Smooth muscle cell (in vitro differentiated cells): ENCODE measurements around the gene FAM162A. TPM values are rescaled to one million over a fixed set of nuclear protein-coding genes. Genes with fewer than 3 reads are reported as not detected.

Source experiments
- DNase-seq: peaks from one replicate; lab custom pipeline; 2025; ENCODE audit not compliant: unreplicated experiment; lab: John Stamatoyannopoulos, UW
- H2AFZ ChIP-seq: fragments of 200-600 bp; sonication (generic); 2 replicates; pipeline ENCODE4 v1.6.0; 2016; ENCODE audit warnings: antibody characterized with exemption, low read depth, mild to moderate bottlenecking
- H3F3A ChIP-seq: fragments of 200-600 bp; sonication (generic); 2 replicates; pipeline ENCODE4 v1.6.0; 2017; ENCODE audit warnings: antibody characterized with exemption, low read depth
- H3K27ac ChIP-seq: fragments of 200-600 bp; sonication (generic); 2 replicates; pipeline ENCODE4 v1.5.1; 2016; ENCODE audit warnings: low read depth, mild to moderate bottlenecking
- H3K27me3 ChIP-seq: fragments of 200-600 bp; sonication (generic); 2 replicates; pipeline ENCODE4 v1.6.1; 2016; ENCODE audit warnings: low read depth, mild to moderate bottlenecking
- H3K36me3 ChIP-seq: fragments of 200-600 bp; sonication (generic); 2 replicates; pipeline ENCODE4 v1.5.1; 2016; ENCODE audit warnings: low read depth
- H3K4me1 ChIP-seq: fragments of 200-600 bp; sonication (generic); 2 replicates; pipeline ENCODE4 v1.5.1; 2016; ENCODE audit warnings: low read depth
- H3K4me2 ChIP-seq: fragments of 200-600 bp; sonication (generic); 2 replicates; pipeline ENCODE4 v1.6.0; 2016; ENCODE audit warnings: mild to moderate bottlenecking
- H3K4me3 ChIP-seq: fragments of 200-600 bp; sonication (generic); 2 replicates; pipeline ENCODE4 v1.5.1; 2016; ENCODE audit warnings: mild to moderate bottlenecking
- H3K79me2 ChIP-seq: fragments of 200-600 bp; sonication (generic); 2 replicates; pipeline ENCODE4 v1.6.0; 2016; ENCODE audit warnings: low read depth, mild to moderate bottlenecking
- H3K9ac ChIP-seq: fragments of 200-600 bp; sonication (generic); 2 replicates; pipeline ENCODE4 v1.6.0; 2016; ENCODE audit warnings: low read depth
- H3K9me3 ChIP-seq: fragments of 200-600 bp; sonication (generic); replicated peaks from 2 replicates; pipeline ENCODE4 v1.5.1; 2016; ENCODE audit warnings: low read depth
- H4K20me1 ChIP-seq: fragments of 200-600 bp; sonication (generic); 2 replicates; pipeline ENCODE4 v1.6.0; 2016; ENCODE audit warnings: low read depth
- CTCF ChIP-seq: fragments of 200-600 bp; sonication (generic); IDR thresholded peaks from 2 replicates; pipeline ENCODE4 v1.5.1; 2017; ENCODE audit warnings: borderline replicate concordance, mild to moderate bottlenecking, antibody characterized with exemption; ENCODE audit not compliant: insufficient read depth, poor library complexity, severe bottlenecking
- WGBS: methylation state at CpG from one replicate; pipeline ENCODE4 v1.1.7; 2016; ENCODE audit warnings: low lambda C conversion rate; 5-methylcytosine and 5-hydroxymethylcytosine counted together
- polyA plus RNA-seq: library from polyadenylated mRNA; unstranded; fragments of >200 nt; fragmentation: Nextera tagmentation; extraction: Ambion mirVana; gene quantifications from 2 replicates; pipeline ENCODE4 v1.2.1, GENCODE V29; 2016
- total RNA-seq: library from RNA; depleted of rRNA; stranded (reverse); fragments of >200 nt; gene quantifications from 2 replicates; pipeline ENCODE4 v1.2.3, GENCODE V29; 2014

The FAM162A gene
- total and polyA plus RNA-seq, 2 experiments from 2014 or later = 117 to 219 TPM

DNA sequence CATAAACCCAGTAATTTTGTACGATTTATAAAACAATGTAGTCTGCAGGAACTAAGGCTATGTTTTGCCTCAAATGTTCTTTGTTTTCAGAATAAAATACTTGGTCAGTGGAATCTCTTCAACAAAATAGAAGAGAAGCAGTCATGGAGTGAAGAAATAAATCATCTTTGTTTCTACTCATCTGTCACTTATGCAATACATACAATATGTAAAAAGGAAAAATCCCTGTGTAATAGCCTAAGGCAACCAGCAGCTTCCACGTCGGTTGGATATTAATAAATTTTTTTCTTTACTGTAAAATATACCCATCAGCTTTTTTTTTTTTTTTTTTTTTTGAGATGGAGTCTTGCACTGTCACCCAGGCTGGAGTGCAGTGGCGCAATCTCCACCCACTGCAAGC lies 37.1 kb downstream of the FAM162A start:
- H3K4me1 ChIP-seq = peaks cover 8% of the 10 kb centered on the region
- H3K4me3 ChIP-seq = no peak overlapping the region
- TF ChIP-seq CTCF = no peak
- no peak overlapping the region for H3K9ac ChIP-seq
- no peaks in the 10 kb centered on the region for H4K20me1 ChIP-seq
- peaks cover 14% of the 10 kb centered on the region for H3F3A ChIP-seq
- no peak overlapping the region for H3K27ac ChIP-seq
- H3K9me3 ChIP-seq = no peaks in the 10 kb centered on the region
- no peak overlapping the region for H3K4me2 ChIP-seq
- H2AFZ ChIP-seq = no peak overlapping the region
- H3K27me3 ChIP-seq = no peaks in the 10 kb centered on the region
- DNase-seq = no peak
- peaks cover 3% of the 10 kb centered on the region for H3K79me2 ChIP-seq
- no peaks in the 10 kb centered on the region for H3K36me3 ChIP-seq
- WGBS = 95% methylated on average over 4 of the region's 4 CpGs

DNA sequence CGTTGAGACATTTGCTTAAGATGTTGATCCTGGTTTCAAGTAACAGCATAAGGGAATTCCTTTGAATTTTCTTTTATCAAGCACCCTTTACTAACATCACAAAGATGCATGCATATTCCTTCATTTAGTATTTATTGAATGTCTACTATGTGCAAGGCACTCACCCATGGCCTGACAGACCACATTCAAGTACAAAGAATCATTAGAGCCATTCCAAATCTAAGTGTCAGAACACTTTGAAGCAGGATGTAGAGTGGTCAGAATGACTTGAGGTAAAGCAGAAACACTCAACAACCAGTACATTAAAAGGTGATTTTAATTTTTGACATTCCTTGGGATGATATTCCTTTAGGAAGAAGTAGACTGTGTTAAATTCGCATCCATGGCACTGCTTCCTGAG lies 37.9 kb downstream of the FAM162A start:
- Histone ChIP-seq H3K79me2 (peaks cover 3% of the 10 kb centered on the region), H4K20me1 (no peaks in the 10 kb centered on the region), H3K27ac (no peak overlapping the region), H3K27me3 (no peaks in the 10 kb centered on the region), H3K4me1 (peaks cover 7% of the 10 kb centered on the region), H3K36me3 (peaks cover 4% of the 10 kb centered on the region), H3F3A (peaks cover 14% of the 10 kb centered on the region), H3K4me2 (no peak overlapping the region), H3K9me3 (no peaks in the 10 kb centered on the region), H3K4me3 (no peak overlapping the region), H2AFZ (no peak overlapping the region), H3K9ac (no peak overlapping the region)
- 95% methylated on average over 2 of the region's 2 CpGs for WGBS
- DNase-seq = no peak
- TF ChIP-seq CTCF = no peak

GRCh38 chr3:122427857-122428471 lies 44.0 kb downstream of the FAM162A start:
- Histone ChIP-seq H3K27ac (peak overlapping the region; percentile 7), H3K9me3 (no peaks in the 10 kb centered on the region), H4K20me1 (no peaks in the 10 kb centered on the region), H3K4me3 (no peak overlapping the region), H2AFZ (no peak overlapping the region), H3K9ac (no peak overlapping the region), H3K4me1 (no peaks in the 10 kb centered on the region), H3F3A (peaks cover 6% of the 10 kb centered on the region), H3K79me2 (no peaks in the 10 kb centered on the region), H3K27me3 (no peaks in the 10 kb centered on the region), H3K4me2 (no peak overlapping the region), H3K36me3 (peaks cover 10% of the 10 kb centered on the region)
- TF ChIP-seq CTCF = no peak
- WGBS = 95% methylated on average over 2 of the region's 2 CpGs
- DNase-seq = no peak

GRCh38 chr3:122430371-122430770 lies 46.4 kb downstream of the FAM162A start:
- Histone ChIP-seq H3F3A (no peaks in the 10 kb centered on the region), H4K20me1 (no peaks in the 10 kb centered on the region), H3K4me2 (no peak overlapping the region), H3K79me2 (no peaks in the 10 kb centered on the region), H3K9ac (no peak overlapping the region), H3K4me3 (no peak overlapping the region), H3K9me3 (no peaks in the 10 kb centered on the region), H3K36me3 (peaks cover 10% of the 10 kb centered on the region), H3K27ac (no peak overlapping the region), H3K27me3 (no peaks in the 10 kb centered on the region), H3K4me1 (no peaks in the 10 kb centered on the region), H2AFZ (no peak overlapping the region)
- no peak for DNase-seq
- TF ChIP-seq CTCF = no peak
- 93% methylated on average over 2 of the region's 2 CpGs for WGBS
